ENCODE results near the gene OR52H1. TPM values are rescaled to one million over a fixed set of nuclear protein-coding genes. Genes with fewer than 3 reads are reported as not detected.

The OR52H1 gene
- total RNA-seq, 1 experiment from 2014 or later = not detected

DNA sequence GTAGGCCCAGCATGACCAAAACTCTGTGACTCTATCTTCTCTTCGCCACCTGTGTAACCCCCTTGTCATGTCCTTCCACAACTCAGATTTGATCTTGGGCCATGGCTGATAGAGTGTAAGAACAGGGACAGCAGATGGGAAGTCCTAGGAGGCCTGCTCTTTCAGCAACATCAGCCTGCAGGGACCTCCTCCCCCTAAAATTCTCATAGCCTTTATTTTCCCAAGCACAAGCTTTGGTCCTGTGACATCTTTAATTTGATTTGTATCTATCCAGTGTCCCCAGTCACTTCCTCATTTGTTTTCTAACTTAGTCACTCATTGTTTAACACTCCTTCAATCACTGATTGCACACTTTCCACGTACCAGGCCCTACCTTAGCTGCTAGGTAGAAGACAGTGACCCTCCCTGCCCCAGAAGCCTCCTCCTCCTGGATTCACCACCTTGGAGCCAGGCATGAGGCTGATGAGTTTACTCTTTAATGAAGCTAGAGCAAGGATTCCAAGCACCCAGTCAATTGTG, 43.9 kb downstream of the OR52H1 start:
- DNase-seq (no peak), ATAC-seq (no peak)
- no TSS peak for BruUV-seq (replicated peaks)
- Histone ChIP-seq H3K9ac (ENCODE audit: low read length) (no peak overlapping the region), H3K27ac (ENCODE audit: low read length) (no peak overlapping the region), H3K4me1 (ENCODE audit: insufficient read depth, low read length) (no peaks in the 10 kb centered on the region), H3K36me3 (ENCODE audit: low read depth, low read length) (no peaks in the 10 kb centered on the region), H3F3A (ENCODE audit: low read length, unreplicated experiment) (no peaks in the 10 kb centered on the region), H3K9me3 (ENCODE audit: low read length) (no peaks in the 10 kb centered on the region), H3K4me3 (ENCODE audit: low read length) (no peak overlapping the region), H3K27me3 (ENCODE audit: low read length) (peaks cover 26% of the 10 kb centered on the region; the same call in 1 of the 2 replicates), H3K9me2 (replicated peaks; ENCODE audit: low read length) (no peaks in the 10 kb centered on the region), H3K4me2 (ENCODE audit: low read length) (no peak overlapping the region), H4K20me1 (ENCODE audit: low read length) (no peaks in the 10 kb centered on the region), H3K79me2 (ENCODE audit: low read length) (no peaks in the 10 kb centered on the region), H2AFZ (ENCODE audit: low read length) (no peak overlapping the region)
- ChIA-PET CTCF (no interaction called here), POLR2A (ENCODE audit: unreplicated experiment) (no interaction called here)
- TF ChIP-seq EZH2 (IDR thresholded peaks at IDR 0.05; ENCODE audit: low read length, unreplicated experiment) (no peak), CTCF (conservative IDR thresholded peaks at IDR 0.05; ENCODE audit: low read depth, low read length) (no peak), EZH2phosphoT487 (IDR thresholded peaks at IDR 0.05; ENCODE audit: borderline replicate concordance, low read length) (no peak)
- intact Hi-C loops (cut with micrococcal nuclease) = no loop called here

DNA sequence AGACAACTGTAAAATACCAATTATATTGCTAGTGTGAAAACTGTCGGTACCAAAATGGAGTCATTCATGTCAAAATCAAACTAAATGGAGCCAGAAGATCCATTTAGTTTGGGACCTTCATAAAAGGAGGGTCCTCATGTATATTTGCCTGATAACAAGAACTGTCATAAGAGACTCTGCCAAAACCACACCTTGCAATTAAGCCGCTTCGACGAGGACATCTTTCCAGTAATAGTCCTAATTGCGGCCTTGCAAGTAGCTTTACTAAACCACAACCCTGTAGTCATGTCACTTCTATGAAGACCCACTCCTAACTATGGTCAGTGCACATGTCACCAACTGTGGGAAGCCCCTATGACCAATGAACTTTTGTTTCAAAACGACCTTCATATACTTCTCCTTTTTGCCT, 47.9 kb downstream of the OR52H1 start:
- Histone ChIP-seq H3K27me3 (ENCODE audit: low read length) (peaks cover 26% of the 10 kb centered on the region; the same call in 1 of the 2 replicates), H3K9ac (ENCODE audit: low read length) (no peak overlapping the region), H3K4me2 (ENCODE audit: low read length) (no peak overlapping the region), H3K27ac (ENCODE audit: low read length) (no peak overlapping the region), H3K4me1 (ENCODE audit: insufficient read depth, low read length) (no peaks in the 10 kb centered on the region), H4K20me1 (ENCODE audit: low read length) (no peaks in the 10 kb centered on the region), H3K9me2 (replicated peaks; ENCODE audit: low read length) (no peaks in the 10 kb centered on the region), H2AFZ (ENCODE audit: low read length) (no peak overlapping the region), H3K79me2 (ENCODE audit: low read length) (no peaks in the 10 kb centered on the region), H3K9me3 (ENCODE audit: low read length) (no peaks in the 10 kb centered on the region), H3F3A (ENCODE audit: low read length, unreplicated experiment) (no peaks in the 10 kb centered on the region), H3K4me3 (ENCODE audit: low read length) (no peak overlapping the region), H3K36me3 (ENCODE audit: low read depth, low read length) (no peaks in the 10 kb centered on the region)
- no TSS peak for BruUV-seq (replicated peaks)
- intact Hi-C loops (cut with micrococcal nuclease) = no loop called here
- ChIA-PET POLR2A (ENCODE audit: unreplicated experiment) (no interaction called here), CTCF (no interaction called here)
- DNase-seq (no peak), ATAC-seq (no peak)
- no peak for TF ChIP-seq EZH2 (IDR thresholded peaks at IDR 0.05; ENCODE audit: low read length, unreplicated experiment)
- TF ChIP-seq CTCF (conservative IDR thresholded peaks at IDR 0.05; ENCODE audit: low read depth, low read length) = no peak
- TF ChIP-seq EZH2phosphoT487 (IDR thresholded peaks at IDR 0.05; ENCODE audit: borderline replicate concordance, low read length) = no peak

- peaks cover 26% of the 10 kb centered on the region; the same call in 1 of the 2 replicates for H3K27me3 ChIP-seq (ENCODE audit: low read length)
- TF ChIP-seq EZH2phosphoT487 (IDR thresholded peaks at IDR 0.05; ENCODE audit: borderline replicate concordance, low read length) (no peak), CTCF (conservative IDR thresholded peaks at IDR 0.05; ENCODE audit: low read depth, low read length) (no peak), EZH2 (IDR thresholded peaks at IDR 0.05; ENCODE audit: low read length, unreplicated experiment) (no peak)
- DNase-seq = no peak
- no peaks in the 10 kb centered on the region for H3K79me2 ChIP-seq (ENCODE audit: low read length)
- no peaks in the 10 kb centered on the region for H3K4me1 ChIP-seq (ENCODE audit: insufficient read depth, low read length)
- ATAC-seq = no peak
- H3K27ac ChIP-seq (ENCODE audit: low read length) = no peak overlapping the region
- no peaks in the 10 kb centered on the region for H3F3A ChIP-seq (ENCODE audit: low read length, unreplicated experiment)
- H3K9me3 ChIP-seq (ENCODE audit: low read length) = no peaks in the 10 kb centered on the region
- H3K4me2 ChIP-seq (ENCODE audit: low read length) = no peak overlapping the region
- no peak overlapping the region for H3K9ac ChIP-seq (ENCODE audit: low read length)
- H3K4me3 ChIP-seq (ENCODE audit: low read length) = no peak overlapping the region
- no peaks in the 10 kb centered on the region for H4K20me1 ChIP-seq (ENCODE audit: low read length)
- BruUV-seq (replicated peaks) = no TSS peak
- H2AFZ ChIP-seq (ENCODE audit: low read length) = no peak overlapping the region
- no peaks in the 10 kb centered on the region for H3K9me2 ChIP-seq (replicated peaks; ENCODE audit: low read length)
- intact Hi-C loops (cut with micrococcal nuclease) = no loop called here
- H3K36me3 ChIP-seq (ENCODE audit: low read depth, low read length) = no peaks in the 10 kb centered on the region
- POLR2A ChIA-PET (ENCODE audit: unreplicated experiment) = no interaction called here
- CTCF ChIA-PET = no interaction called here
Observed at GRCh38 chr11:5499671-5500070, 48.7 kb downstream of the OR52H1 start.

Measured in PC-3 (cell line).